Limb (tissue), 2 donors: ENCODE data around the gene DOCK11.

Experiments
- DNase-seq, 2 donors: peaks; one replicate each; pipeline ENCODE4 v3.0.0-alpha.2; 2016; ENCODE audit errors: extremely low spot score in 2 of 2

DOCK11 gene

DNA sequence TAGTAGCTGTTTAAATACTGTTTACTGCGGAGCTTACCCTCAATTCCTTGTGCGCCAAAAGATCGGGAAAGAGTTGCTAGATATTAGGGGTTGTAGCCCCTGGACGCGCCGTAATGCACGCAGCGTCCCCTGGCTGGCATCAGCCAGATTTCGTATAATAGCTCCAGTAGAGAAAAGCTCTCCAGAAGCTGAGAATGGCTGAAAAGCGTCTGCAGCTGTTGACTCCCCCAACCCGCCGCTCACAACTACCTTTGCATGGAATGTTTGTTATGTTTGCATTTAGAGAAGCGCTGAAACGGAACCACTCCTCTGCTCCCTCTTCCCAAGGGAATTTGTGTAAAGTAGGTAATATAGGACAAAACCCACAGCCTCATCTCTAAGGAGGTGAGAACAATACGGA lies 3.7 kb downstream of the DOCK11 start:
- peak in 1 of 2 donors; percentile 41 for DNase-seq

- DNase-seq: no peak
These were observed 6.7 kb downstream of the DOCK11 start for GRCh38 chrX:118502161-118502789.

- no peak for DNase-seq
These were observed 7.8 kb downstream of the DOCK11 start for GRCh38 chrX:118503260-118504041.

DNA sequence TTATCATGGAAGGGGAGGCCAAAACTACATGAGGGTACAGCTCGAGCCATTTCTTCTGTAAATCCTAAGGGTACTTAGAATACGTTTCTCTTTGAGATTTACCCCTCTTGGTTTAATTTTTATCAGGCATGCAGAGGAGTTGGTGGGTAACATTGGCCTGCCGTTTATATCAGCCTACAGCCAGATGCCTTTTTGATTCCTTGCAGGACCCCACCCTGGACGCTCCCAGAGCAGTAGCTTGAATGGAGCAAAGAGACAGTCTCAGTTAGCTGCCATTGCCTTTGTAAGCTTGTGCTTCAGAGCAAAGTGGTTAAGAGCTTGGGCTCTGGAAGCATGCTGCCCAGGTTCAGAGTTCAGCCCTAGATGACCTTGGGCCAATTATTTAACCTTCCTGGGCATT lies 9.0 kb downstream of the DOCK11 start:
- DNase-seq: no peak

- DNase-seq: no peak
These were observed 11.3 kb downstream of the DOCK11 start for GRCh38 chrX:118506805-118507480.

DNA sequence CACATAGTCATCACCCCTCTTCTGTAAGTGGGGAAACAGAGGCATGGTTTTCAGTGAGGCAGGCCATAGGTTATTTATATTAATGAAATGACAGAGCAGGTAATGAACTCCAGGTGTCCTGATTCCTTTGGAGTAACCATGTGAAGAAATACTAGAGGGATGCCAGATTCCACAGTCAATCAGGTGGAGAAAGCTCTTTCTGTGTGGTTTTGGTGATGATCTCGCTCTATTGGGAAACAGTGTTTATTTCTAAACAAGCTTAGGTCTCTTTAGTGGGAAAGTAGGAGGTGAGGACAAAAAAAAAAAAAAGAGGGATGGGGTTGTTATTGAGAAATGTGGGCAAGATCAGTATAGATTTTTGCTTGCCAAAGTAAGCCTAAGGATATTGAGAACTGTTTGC lies 12.2 kb downstream of the DOCK11 start:
- no peak for DNase-seq

GRCh38 chrX:118508221-118508620 lies 12.6 kb downstream of the DOCK11 start:
- DNase-seq: peak in 1 of 2 donors; percentile 28

DNA sequence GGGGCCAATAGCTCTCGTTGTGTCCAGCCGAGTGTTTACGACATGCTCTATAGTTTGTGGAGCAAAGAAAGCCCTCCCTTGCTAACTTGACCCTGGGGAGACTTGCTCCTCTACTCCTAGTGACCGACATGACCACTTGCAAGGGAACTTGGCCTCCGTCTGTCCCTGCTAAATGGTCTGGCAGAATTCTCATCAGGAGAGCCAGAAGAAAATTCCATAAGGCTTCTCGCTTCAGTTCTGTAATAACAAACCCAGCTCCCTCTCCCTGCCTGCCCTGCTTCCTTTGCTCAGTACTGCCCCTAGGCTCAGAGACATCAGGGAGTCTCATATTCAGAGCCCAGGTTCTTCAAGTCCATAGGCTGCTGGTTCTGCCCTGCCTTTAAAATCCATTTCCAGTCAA lies 13.0 kb downstream of the DOCK11 start:
- peak in 1 of 2 donors; percentile 24 for DNase-seq

DNA sequence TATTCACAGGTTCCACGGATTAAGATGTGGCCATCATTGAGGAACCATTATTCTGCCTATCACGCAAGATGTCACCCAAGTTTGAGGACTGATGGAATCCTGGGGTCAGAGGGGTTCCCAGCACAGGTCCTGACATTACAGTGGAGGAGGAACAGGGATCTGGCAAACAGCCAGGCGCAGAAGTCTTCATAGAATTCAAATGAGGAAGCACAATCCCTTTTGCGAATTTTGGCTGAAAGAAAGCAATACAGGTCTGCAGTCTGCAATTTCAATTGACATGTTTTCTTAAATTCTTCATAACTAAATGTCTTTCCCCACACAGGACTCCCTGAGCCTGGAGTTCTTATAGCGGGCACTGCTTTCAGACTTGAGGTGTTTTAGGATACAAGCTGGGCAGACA lies 14.5 kb downstream of the DOCK11 start:
- DNase-seq: no peak

- DNase-seq: no peak
These were observed 17.7 kb downstream of the DOCK11 start for GRCh38 chrX:118513120-118513898.

DNA sequence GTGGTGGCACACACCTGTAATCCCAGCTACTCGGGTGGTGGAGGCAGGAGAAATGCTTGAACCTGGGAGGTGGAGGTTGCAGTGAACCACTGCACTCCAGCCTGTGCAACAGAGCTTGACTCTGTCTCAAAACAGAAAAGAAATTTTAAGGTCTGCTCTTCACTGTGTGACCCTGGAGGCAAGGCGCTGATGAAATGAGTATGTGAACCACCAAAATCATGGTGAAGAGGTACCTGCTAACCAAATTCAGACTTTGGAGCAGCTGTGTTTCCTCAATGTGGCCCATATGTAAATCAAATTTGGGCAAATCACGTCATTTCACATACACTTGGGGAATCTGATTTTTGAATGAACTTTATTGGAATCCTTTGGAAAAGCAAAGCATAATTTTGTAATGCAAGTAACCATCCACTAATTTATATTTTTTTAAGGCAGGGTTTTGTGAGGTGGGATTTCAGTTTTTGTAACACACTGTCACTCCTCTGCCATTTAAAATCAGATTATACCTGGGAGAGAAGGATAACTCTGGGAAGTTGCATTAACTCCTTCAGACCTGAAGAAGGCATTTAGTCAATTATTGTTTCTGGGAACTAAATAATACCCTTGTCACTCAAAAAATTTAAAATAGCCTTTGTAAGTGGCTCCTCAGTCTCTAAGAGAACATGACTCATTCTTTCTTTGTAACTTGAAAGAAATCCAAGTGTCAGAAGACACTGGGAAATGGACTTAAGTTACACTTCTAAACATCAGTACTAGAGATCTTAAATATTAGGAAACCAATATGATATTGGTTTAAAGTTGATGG lies 24.0 kb downstream of the DOCK11 start:
- DNase-seq: no peak

DNA sequence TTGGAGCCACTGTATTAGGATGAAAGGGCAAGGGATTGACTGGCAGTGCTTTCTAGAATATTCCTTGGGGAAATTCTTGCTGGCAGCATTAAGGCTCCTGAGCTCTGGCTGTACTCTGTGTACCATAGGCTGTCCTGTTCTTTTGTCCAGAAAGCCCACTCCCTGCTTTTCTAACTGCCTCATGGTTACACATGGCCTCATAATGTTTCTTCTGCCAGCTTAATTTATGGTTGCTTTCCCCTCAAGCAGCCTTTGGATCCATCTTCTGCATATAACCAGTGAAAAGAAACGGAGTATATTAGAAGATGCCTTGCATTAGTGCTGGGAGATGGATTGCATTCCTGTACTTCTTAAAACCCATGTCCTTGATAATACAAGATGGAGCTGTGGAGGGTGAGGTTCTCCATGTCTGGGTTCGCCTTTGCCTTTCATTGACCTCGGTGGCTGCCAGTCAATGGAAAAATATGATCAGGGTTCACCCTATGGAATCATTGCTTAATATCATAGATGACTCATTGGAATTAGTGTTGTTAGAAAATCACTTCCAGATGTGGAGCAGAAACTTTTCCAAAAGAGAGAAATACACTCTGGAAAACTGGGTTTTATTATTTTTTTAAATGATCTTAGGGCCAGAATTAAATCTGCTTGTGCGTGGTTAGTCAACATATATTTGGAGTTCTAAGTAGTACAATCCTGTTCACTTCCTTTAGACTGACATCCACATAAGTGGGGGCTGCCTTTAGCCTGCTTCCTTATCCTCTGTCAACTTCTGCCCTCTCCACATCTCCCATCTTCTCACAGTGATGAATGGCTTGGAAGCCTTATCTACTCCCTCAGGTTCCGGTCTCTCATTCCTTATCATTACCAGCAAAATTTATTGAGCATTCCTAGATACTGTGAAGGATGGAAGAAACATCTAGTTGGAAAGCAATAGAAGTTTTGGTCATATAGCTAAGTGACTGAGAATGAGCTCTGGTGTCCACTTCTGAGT lies 24.9 kb downstream of the DOCK11 start:
- DNase-seq: no peak

GRCh38 chrX:118521435-118521834 lies 25.8 kb downstream of the DOCK11 start:
- DNase-seq: no peak

GRCh38 chrX:118522230-118522926 lies 26.8 kb downstream of the DOCK11 start:
- no peak for DNase-seq

- no peak for DNase-seq
These were observed 28.3 kb downstream of the DOCK11 start for GRCh38 chrX:118523920-118524319.

DNA sequence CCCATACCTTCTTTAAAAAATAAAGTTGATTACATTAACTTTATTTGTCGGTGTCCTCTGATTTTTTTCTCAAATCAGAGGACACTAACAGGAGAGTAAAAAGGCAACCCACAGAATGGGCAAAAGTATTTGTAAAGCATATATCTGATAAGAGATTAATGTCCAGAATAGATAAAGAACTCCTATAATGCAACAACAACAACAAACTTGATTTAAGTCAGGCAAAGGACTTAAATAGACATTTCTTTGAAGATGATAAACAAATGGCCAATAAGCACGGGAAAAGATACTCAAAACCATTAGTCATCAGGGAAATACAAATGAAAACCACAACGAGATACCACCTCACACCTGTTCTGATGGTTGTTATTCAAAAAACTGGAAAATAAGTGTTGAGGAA lies 28.7 kb downstream of the DOCK11 start:
- no peak for DNase-seq

DNA sequence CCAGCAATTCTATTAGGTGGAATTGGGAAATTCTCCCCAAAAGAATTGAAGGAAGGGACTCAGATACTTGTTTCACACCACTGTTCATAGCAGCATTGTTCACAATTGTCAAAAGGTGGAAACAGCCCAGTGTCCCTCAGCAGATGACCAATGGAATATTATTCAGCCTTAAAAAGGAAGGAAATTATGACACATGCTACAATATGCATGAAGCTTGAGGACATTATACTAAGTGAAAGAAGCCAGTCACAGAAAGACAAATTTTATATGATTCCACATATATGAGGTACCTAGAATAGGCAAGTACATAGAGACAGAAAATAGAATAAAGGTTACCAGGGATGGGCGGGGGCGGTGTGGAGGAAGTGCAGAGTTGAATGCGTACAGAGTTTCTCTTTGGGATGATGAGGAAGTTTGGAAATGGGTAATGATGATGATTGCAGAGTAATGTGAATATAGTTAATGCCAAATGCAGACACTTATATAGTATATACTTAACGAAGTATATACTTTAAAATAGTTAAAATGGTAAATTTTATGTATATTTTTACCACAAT lies 29.6 kb downstream of the DOCK11 start:
- DNase-seq: no peak

- DNase-seq: no peak
These were observed 30.5 kb downstream of the DOCK11 start for GRCh38 chrX:118526149-118526548.
